ENCODE measurements around the gene SCG3.

Gene SCG3

DNA sequence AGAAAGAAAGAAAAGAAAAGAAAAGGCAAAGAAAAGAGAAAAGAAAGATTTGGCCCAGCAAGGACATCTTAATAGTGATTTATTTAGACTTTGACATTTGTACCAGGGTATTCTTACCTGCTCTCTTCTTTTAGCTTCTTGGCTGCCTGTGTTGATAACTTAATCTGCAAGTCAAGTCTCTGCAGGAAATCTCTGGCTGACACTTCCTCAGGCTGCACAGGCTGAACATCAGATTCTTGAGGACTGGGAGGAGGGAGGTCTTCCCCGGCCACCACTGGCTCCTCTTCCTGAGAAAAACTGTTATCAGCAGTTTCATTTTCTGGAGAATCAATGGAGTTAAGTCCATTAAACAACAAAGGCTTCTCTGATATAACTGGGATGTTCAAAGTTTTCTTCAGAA, 43.4 kb downstream of the SCG3 start:
- no peaks in the 10 kb centered on the region for H3K9me3 ChIP-seq (replicated peaks in 1 of 2; ENCODE audit: control insufficient read depth in 2 of 2, insufficient read depth in 1 of 2, low read depth in 1 of 2, low read length in 2 of 2)
- H3K79me1 ChIP-seq (ENCODE audit: low read depth, low read length), result no peaks in the 10 kb centered on the region
- no peak overlapping the region for H3K4me2 ChIP-seq (ENCODE audit: insufficient read depth, low read length, poor library complexity, severe bottlenecking)
- H2BK15ac ChIP-seq (ENCODE audit: low read length), result no peak overlapping the region
- H2BK12ac ChIP-seq (ENCODE audit: low read length), result no peak overlapping the region
- H3K23ac ChIP-seq (ENCODE audit: low read depth, low read length, poor library complexity), result no peak overlapping the region
- no peak overlapping the region for H2AFZ ChIP-seq (ENCODE audit: low read length)
- H3K27me3 ChIP-seq (ENCODE audit: control insufficient read depth in 3 of 3, insufficient read depth in 3 of 3, low read depth in 1 of 3, low read length in 3 of 3), result no peaks in the 10 kb centered on the region
- no peak overlapping the region for H3K9ac ChIP-seq (ENCODE audit: low read depth, low read length, poor library complexity)
- no peak overlapping the region for H4K8ac ChIP-seq (ENCODE audit: low read depth, low read length)
- no CpG with 5 or more reads among the region's 1 CpG for WGBS, 2 donors (ENCODE audit: extremely low coverage in 2 of 2, insufficient read length in 2 of 2, insufficient replicate concordance in 1 of 2)
- no peak overlapping the region for H3K4ac ChIP-seq (ENCODE audit: low read length)
- no peaks in the 10 kb centered on the region for H3K36me3 ChIP-seq (replicated peaks in 1 of 2; ENCODE audit: control insufficient read depth in 2 of 2, insufficient read depth in 2 of 2, low read length in 2 of 2)
- H2BK120ac ChIP-seq (ENCODE audit: low read depth, low read length), result no peak overlapping the region
- H3K4me1 ChIP-seq (ENCODE audit: control insufficient read depth in 2 of 2, insufficient read depth in 1 of 2, low read depth in 1 of 2, low read length in 2 of 2), result peaks cover 2 to 26% of the 10 kb centered on the region in 2 donors
- DNase-seq (ENCODE audit: low spot score), result no peak
- H3K14ac ChIP-seq (ENCODE audit: low read length), result no peak overlapping the region
- no peak overlapping the region for H3K4me3 ChIP-seq (ENCODE audit: low read length in 2 of 2)
- no peak overlapping the region for H4K91ac ChIP-seq (ENCODE audit: low read depth, low read length, poor library complexity)
- no peak overlapping the region for H2AK5ac ChIP-seq (ENCODE audit: low read depth, low read length)
- H2BK5ac ChIP-seq (ENCODE audit: low read length), result no peak overlapping the region
- no peak overlapping the region for H3K27ac ChIP-seq (replicated peaks; ENCODE audit: low read length)
- no peak overlapping the region for H3K18ac ChIP-seq (ENCODE audit: low read length)

DNA sequence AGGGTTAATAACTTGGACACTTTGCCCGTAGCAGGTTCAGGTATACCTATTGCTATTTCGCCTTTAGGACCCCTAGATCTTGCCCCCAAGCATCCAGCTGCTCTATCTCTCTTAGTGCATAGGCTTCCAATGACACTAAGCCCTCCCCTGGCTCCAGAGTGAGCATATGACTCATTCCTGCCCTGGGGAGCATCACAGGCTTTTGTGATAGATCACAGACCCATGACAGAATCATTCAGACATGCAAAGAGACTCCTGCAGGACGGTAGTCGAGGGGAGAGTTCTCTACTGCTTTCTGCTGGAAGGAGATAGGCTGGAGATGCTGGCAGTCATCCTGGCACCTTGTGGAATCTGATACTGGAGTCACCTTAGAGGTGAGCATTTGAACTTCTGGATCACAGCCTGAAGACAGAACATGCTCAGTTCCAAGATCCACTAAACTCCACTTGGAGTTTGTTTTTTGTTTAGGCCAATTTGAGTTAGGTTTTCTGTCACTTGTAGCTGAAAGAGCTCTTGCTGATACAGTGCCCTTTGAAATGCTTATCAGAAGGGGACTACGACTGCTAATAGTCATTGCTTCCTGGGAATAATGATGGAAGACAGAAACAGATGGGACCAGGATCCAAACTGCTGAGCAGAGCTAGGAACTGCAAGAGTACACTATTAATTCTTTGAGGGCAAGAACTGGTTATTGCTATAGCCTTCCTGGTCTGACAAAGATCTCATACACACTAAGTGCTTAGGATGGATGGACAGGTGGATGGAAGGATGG, 45.2 kb downstream of the SCG3 start:
- H3K4me3 ChIP-seq (ENCODE audit: low read length in 2 of 2), result no peak overlapping the region
- H2BK120ac ChIP-seq (ENCODE audit: low read depth, low read length), result no peak overlapping the region
- H3K14ac ChIP-seq (ENCODE audit: low read length), result no peak overlapping the region
- H4K8ac ChIP-seq (ENCODE audit: low read depth, low read length), result no peak overlapping the region
- no peak overlapping the region for H3K9ac ChIP-seq (ENCODE audit: low read depth, low read length, poor library complexity)
- H3K27ac ChIP-seq (replicated peaks; ENCODE audit: low read length), result no peak overlapping the region
- no peak overlapping the region for H4K91ac ChIP-seq (ENCODE audit: low read depth, low read length, poor library complexity)
- WGBS, 2 donors (ENCODE audit: extremely low coverage in 2 of 2, insufficient read length in 2 of 2, insufficient replicate concordance in 1 of 2), result no CpG with 5 or more reads among the region's 5 CpGs
- H3K36me3 ChIP-seq (replicated peaks in 1 of 2; ENCODE audit: control insufficient read depth in 2 of 2, insufficient read depth in 2 of 2, low read length in 2 of 2), result no peaks in the 10 kb centered on the region
- H3K9me3 ChIP-seq (replicated peaks in 1 of 2; ENCODE audit: control insufficient read depth in 2 of 2, insufficient read depth in 1 of 2, low read depth in 1 of 2, low read length in 2 of 2), result no peaks in the 10 kb centered on the region
- H3K4me1 ChIP-seq (ENCODE audit: control insufficient read depth in 2 of 2, insufficient read depth in 1 of 2, low read depth in 1 of 2, low read length in 2 of 2), result peaks cover 2 to 25% of the 10 kb centered on the region in 2 donors
- H2BK15ac ChIP-seq (ENCODE audit: low read length), result no peak overlapping the region
- no peaks in the 10 kb centered on the region for H3K79me1 ChIP-seq (ENCODE audit: low read depth, low read length)
- peak; percentile 46 for DNase-seq (ENCODE audit: low spot score)
- H2AK5ac ChIP-seq (ENCODE audit: low read depth, low read length), result no peak overlapping the region
- no peak overlapping the region for H2BK5ac ChIP-seq (ENCODE audit: low read length)
- H3K4me2 ChIP-seq (ENCODE audit: insufficient read depth, low read length, poor library complexity, severe bottlenecking), result no peak overlapping the region
- H3K18ac ChIP-seq (ENCODE audit: low read length), result no peak overlapping the region
- H2BK12ac ChIP-seq (ENCODE audit: low read length), result no peak overlapping the region
- no peak overlapping the region for H3K23ac ChIP-seq (ENCODE audit: low read depth, low read length, poor library complexity)
- no peak overlapping the region for H2AFZ ChIP-seq (ENCODE audit: low read length)
- H3K4ac ChIP-seq (ENCODE audit: low read length), result no peak overlapping the region
- H3K27me3 ChIP-seq (ENCODE audit: control insufficient read depth in 3 of 3, insufficient read depth in 3 of 3, low read depth in 1 of 3, low read length in 3 of 3), result no peaks in the 10 kb centered on the region

DNA sequence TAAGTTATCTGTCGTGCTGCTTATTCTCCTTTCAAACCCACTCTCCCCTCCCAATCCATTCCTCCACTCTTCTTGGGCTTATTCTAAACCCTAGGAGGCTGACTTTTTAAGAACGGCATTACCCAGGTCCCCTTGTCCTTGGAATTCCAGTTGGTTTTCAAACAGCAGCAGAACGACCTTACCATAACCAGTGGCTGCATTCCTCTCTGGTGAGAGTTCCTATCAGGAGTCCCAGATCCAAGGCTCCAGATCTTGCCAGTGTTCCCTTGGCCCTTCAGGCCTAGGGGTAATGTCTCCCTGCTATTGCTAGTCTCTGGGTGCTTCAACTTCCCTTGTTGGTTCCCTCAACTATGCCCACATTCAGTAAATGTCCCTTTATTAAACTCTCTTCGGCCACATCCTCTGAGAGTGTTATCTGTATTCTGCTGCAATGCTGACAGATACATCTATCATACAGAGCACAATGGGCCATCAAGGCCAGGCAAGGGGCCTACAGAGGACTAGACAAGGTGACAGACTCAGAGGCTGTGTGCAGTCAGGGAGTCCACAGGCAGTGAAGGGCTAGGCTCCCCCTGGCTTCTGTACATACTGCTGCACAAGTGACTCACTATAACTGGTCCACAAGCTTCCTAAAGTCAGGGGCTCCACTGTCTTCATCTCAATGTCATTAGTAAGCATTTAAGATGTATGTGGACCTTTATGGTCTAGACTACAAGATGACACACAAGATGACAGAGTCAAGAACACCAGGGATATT, 46.0 kb downstream of the SCG3 start:
- Histone ChIP-seq H3K79me1 (ENCODE audit: low read depth, low read length) (no peaks in the 10 kb centered on the region), H3K4me2 (ENCODE audit: insufficient read depth, low read length, poor library complexity, severe bottlenecking) (no peak overlapping the region), H2AFZ (ENCODE audit: low read length) (no peak overlapping the region), H3K4ac (ENCODE audit: low read length) (no peak overlapping the region), H3K9ac (ENCODE audit: low read depth, low read length, poor library complexity) (no peak overlapping the region), H3K27ac (replicated peaks; ENCODE audit: low read length) (no peak overlapping the region), H4K8ac (ENCODE audit: low read depth, low read length) (no peak overlapping the region), H2BK15ac (ENCODE audit: low read length) (no peak overlapping the region), H2BK5ac (ENCODE audit: low read length) (no peak overlapping the region), H2BK120ac (ENCODE audit: low read depth, low read length) (no peak overlapping the region), H3K18ac (ENCODE audit: low read length) (no peak overlapping the region), H3K4me3 (ENCODE audit: low read length in 2 of 2) (no peak overlapping the region), H3K23ac (ENCODE audit: low read depth, low read length, poor library complexity) (no peak overlapping the region), H3K9me3 (replicated peaks in 1 of 2; ENCODE audit: control insufficient read depth in 2 of 2, insufficient read depth in 1 of 2, low read depth in 1 of 2, low read length in 2 of 2) (no peaks in the 10 kb centered on the region), H3K27me3 (ENCODE audit: control insufficient read depth in 3 of 3, insufficient read depth in 3 of 3, low read depth in 1 of 3, low read length in 3 of 3) (peaks cover 0 to 4% (median 0%) of the 10 kb centered on the region in 3 experiments), H2AK5ac (ENCODE audit: low read depth, low read length) (no peak overlapping the region), H3K36me3 (replicated peaks in 1 of 2; ENCODE audit: control insufficient read depth in 2 of 2, insufficient read depth in 2 of 2, low read length in 2 of 2) (no peaks in the 10 kb centered on the region), H3K14ac (ENCODE audit: low read length) (no peak overlapping the region), H3K4me1 (ENCODE audit: control insufficient read depth in 2 of 2, insufficient read depth in 1 of 2, low read depth in 1 of 2, low read length in 2 of 2) (peaks cover 2 to 19% of the 10 kb centered on the region in 2 donors), H4K91ac (ENCODE audit: low read depth, low read length, poor library complexity) (no peak overlapping the region), H2BK12ac (ENCODE audit: low read length) (no peak overlapping the region)
- no CpG with 5 or more reads among the region's 4 CpGs for WGBS, 2 donors (ENCODE audit: extremely low coverage in 2 of 2, insufficient read length in 2 of 2, insufficient replicate concordance in 1 of 2)
- no peak for DNase-seq (ENCODE audit: low spot score)

DNA sequence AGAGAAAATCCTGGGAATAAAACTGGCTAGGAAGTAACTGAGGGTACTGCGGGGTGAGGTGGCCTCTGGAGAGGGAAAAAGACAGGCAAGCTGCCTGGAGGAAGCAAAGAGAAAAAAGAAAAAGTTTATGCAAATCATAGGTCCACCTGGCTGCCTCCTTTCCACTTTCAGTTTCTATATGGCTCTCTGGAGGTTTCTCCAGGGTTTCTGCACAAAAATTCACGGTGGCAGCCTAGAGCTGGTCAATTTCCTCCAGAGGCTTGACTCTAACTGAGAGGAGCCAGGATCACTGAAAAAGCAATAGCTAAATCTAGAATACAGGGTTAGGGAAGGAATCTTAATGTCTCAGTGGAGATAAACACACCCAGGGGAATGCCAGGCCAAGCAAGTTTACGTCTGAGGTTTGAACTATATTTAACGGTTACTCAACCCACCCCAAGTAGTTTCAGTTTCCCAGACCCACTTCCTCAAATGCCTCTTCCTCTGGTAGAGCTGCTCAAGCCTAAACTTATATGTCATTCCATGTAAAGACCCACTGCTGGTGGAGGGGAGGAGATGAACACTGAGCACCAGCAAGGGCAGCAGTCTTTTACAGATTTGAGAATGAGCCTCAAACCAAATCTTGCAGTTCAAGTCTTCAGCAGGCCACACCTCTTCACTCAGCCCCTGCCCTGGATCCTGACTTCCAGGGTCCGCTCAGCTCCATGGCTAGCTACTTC, 50.4 kb downstream of the SCG3 start:
- H2BK120ac ChIP-seq (ENCODE audit: low read depth, low read length), result no peak overlapping the region
- no peak overlapping the region for H4K8ac ChIP-seq (ENCODE audit: low read depth, low read length)
- WGBS, 2 donors (ENCODE audit: extremely low coverage in 2 of 2, insufficient read length in 2 of 2, insufficient replicate concordance in 1 of 2), result no CpG with 5 or more reads among the region's 5 CpGs
- no peaks in the 10 kb centered on the region for H3K36me3 ChIP-seq (replicated peaks in 1 of 2; ENCODE audit: control insufficient read depth in 2 of 2, insufficient read depth in 2 of 2, low read length in 2 of 2)
- no peak overlapping the region for H3K14ac ChIP-seq (ENCODE audit: low read length)
- H3K4me2 ChIP-seq (ENCODE audit: insufficient read depth, low read length, poor library complexity, severe bottlenecking), result no peak overlapping the region
- H3K23ac ChIP-seq (ENCODE audit: low read depth, low read length, poor library complexity), result no peak overlapping the region
- H3K9me3 ChIP-seq (replicated peaks in 1 of 2; ENCODE audit: control insufficient read depth in 2 of 2, insufficient read depth in 1 of 2, low read depth in 1 of 2, low read length in 2 of 2), result no peaks in the 10 kb centered on the region
- no peak overlapping the region for H2BK15ac ChIP-seq (ENCODE audit: low read length)
- no peak overlapping the region for H2AFZ ChIP-seq (ENCODE audit: low read length)
- DNase-seq (ENCODE audit: low spot score), result no peak
- no peak overlapping the region for H3K18ac ChIP-seq (ENCODE audit: low read length)
- no peak overlapping the region for H3K4me3 ChIP-seq (ENCODE audit: low read length in 2 of 2)
- no peak overlapping the region for H2BK12ac ChIP-seq (ENCODE audit: low read length)
- H3K4me1 ChIP-seq (ENCODE audit: control insufficient read depth in 2 of 2, insufficient read depth in 1 of 2, low read depth in 1 of 2, low read length in 2 of 2), result peaks cover 1 to 14% of the 10 kb centered on the region in 2 donors
- H2AK5ac ChIP-seq (ENCODE audit: low read depth, low read length), result no peak overlapping the region
- no peak overlapping the region for H4K91ac ChIP-seq (ENCODE audit: low read depth, low read length, poor library complexity)
- no peak overlapping the region for H3K27ac ChIP-seq (replicated peaks; ENCODE audit: low read length)
- H3K9ac ChIP-seq (ENCODE audit: low read depth, low read length, poor library complexity), result no peak overlapping the region
- H3K79me1 ChIP-seq (ENCODE audit: low read depth, low read length), result no peaks in the 10 kb centered on the region
- H3K4ac ChIP-seq (ENCODE audit: low read length), result no peak overlapping the region
- H2BK5ac ChIP-seq (ENCODE audit: low read length), result no peak overlapping the region
- H3K27me3 ChIP-seq (ENCODE audit: control insufficient read depth in 3 of 3, insufficient read depth in 3 of 3, low read depth in 1 of 3, low read length in 3 of 3), result peaks cover 0 to 33% (median 10%) of the 10 kb centered on the region in 3 experiments
